Measurements from ENCODE around the gene GADD45G.

The GADD45G gene

DNA sequence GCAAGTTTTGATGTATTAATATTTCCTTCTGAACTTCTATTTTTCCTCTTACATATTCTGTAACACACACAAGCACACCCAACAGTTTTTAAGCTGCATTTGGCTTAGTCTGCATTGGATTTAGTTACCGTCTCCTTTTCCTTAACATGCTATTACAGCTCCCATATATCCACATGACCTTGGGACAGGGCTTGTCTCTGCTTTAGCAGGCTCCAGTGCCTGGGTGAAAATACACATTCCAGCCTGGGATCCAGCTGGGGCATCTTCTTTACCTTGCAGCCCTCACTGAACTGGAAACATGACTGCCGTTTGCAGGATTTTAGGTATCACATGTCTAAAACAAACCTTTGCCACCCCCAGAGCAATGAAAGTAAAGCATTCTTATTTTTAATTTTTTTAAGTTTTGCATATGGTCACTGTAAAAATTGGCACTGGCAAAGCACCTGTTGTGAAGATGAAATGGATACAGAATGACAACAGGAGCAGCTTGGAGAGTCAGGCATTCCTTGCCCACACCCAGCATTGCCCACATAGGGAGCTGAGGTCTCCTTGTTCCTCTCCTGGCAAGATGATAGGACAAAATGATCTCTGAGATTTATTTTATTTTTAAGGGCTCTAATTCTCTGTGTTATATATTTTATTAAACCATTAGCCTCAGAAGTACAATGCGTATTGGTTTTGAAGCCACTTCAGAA, 4.0 kb downstream of the GADD45G start:
- no peak for DNase-seq (ENCODE audit: extremely low read depth in 1 of 2, low read depth in 1 of 2)

- no peak for DNase-seq (ENCODE audit: extremely low read depth in 1 of 2, low read depth in 1 of 2)
These were observed 4.7 kb downstream of the GADD45G start for GRCh38 chr9:89609426-89610006.

GRCh38 chr9:89610391-89610925, 5.6 kb downstream of the GADD45G start:
- no peak for DNase-seq (ENCODE audit: extremely low read depth in 1 of 2, low read depth in 1 of 2)

DNA sequence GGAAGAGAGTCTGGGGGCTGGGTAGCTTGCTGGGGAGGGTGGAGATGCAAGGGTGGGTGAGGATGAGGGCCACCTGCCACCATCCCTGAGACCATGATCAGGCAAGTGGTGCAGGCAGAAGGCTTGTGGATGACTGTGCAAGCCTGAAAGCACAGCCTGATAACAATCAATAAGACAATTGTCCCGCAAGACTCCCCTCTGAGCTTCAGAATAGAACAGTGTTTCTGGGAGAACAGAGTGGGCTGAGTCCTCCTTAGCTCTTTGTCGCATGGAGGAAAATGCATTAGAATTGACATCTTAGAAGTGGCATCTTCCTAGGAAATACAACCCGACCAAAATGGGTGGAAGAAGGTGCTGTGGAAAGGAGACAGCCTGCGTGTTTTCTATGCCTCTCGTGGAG, 6.6 kb downstream of the GADD45G start:
- no peak for DNase-seq (ENCODE audit: extremely low read depth in 1 of 2, low read depth in 1 of 2)

DNA sequence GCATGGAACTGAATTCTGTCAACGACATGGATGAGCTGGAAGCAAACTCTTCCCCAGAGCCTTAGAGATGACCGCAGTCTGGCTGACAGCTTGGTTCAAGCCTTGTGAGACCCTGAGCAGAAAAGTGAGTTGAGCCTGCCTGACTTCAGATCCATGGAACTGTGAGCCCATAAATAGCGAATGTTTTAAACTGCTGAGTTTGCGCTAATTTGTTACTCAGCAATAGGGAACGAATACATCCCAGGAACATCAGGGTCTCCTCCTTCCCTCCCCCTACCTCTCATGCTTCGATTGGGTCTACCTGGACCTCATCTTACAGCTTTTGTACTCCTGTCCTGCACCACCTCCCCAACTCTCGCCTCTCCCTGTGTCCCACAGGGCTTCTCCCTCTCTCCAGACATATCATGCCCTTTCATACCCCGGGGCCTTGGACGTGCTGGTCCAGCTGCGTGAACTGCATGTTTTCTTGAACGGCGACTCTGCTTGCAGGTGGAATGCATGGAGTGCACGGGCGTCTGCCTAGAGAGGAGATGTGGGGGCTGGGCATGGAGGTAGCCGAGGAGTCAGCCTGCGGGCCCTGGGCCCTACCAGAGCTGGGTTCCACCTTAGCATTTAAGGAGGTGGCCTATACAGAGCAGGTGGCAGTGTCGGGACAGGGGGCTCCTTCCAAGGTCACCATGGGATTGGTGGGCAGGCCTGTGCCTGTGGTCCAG, 7.9 kb downstream of the GADD45G start:
- no peak for DNase-seq (ENCODE audit: extremely low read depth in 1 of 2, low read depth in 1 of 2)

DNA sequence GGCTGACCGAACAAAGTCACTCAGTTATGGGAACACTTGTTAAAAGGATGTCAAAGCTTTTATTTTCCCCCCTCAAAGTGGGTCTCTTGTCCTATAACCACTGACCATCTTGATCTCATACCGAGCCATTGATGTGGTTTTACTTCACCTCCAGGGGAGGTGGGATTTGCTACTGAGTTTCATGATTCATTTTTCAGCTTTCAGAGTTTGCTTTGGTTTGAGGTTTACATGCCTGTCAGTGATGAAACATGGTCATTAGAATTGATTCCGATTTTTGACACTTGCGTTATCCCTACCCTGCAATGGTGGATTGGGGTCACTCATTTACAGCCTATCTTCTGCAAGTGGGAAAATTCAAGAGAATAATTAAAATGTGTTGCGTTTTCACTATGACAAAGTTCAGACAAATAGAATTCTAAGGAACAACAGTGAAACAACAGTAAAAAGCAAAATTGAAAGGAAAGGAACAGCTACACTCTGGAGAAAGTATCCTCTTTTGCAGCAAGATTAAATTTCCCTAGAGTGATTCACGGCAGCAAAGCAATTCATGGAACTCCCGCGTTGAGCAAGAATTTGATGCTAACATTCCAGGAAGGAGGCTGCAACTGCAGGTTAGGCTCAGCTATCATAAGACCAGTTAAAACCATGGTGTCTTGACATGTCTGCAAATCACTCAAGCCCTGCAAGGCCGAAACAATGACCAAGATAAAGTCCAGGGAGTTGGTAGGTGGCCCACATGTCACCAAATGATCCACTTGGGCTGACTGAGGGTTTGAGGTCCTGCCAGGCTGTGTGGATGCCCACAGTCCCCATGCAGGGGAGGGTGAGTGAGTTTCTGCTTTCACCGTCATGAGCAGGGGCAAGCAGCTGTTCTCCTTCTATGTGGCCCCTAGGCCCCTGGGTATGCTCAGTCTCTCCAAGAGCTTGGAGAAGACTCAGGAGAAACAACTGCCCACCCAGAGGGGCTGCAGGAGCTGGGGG, 9.4 kb downstream of the GADD45G start:
- no peak for DNase-seq (ENCODE audit: extremely low read depth in 1 of 2, low read depth in 1 of 2)

DNA sequence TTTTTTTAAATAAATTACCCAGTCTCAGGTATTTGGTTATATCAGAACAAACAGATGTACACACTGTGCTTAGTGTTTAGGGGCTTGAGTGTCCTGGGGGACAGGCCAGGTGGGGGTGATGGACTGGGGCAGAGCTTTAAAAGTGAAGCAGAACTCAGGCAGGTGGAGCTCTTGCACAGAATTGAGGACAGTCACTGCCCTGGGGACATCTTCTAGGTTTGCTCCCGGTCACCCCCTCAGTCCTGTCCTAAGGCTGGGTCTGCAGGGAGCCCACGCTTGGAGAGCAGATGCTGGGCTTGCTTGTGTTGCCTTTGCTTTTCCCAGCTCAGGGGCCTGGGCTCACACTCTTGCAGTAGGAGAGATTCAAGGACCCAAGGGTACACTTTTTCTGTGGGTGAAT, 10.8 kb downstream of the GADD45G start:
- no peak for DNase-seq (ENCODE audit: extremely low read depth in 1 of 2, low read depth in 1 of 2)

DNA sequence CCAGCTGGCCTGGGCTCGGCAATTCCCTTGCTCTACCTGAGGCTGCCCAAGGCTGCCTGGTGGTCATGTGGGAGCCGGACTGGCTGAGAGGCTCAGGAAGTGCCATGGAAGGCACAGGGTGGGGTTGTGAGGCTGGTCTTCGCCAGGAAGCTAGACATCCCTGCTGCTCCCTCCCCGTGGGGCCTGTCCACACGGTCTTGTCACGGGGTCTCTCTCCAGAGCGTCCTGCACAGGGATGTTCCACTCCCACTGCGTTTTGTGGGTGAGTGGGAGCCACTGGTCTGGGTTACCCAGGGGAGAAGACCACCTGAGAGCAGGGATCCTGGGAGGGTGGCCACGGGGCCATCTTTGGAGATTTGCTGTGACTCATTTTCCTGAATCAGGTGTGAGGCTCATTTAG, 11.6 kb downstream of the GADD45G start:
- DNase-seq (ENCODE audit: extremely low read depth in 1 of 2, low read depth in 1 of 2): no peak

- DNase-seq (ENCODE audit: extremely low read depth in 1 of 2, low read depth in 1 of 2): no peak
These were observed 13.2 kb downstream of the GADD45G start for GRCh38 chr9:89617978-89618377.

GRCh38 chr9:89619019-89619418, 14.2 kb downstream of the GADD45G start:
- DNase-seq (ENCODE audit: extremely low read depth in 1 of 2, low read depth in 1 of 2): no peak

DNA sequence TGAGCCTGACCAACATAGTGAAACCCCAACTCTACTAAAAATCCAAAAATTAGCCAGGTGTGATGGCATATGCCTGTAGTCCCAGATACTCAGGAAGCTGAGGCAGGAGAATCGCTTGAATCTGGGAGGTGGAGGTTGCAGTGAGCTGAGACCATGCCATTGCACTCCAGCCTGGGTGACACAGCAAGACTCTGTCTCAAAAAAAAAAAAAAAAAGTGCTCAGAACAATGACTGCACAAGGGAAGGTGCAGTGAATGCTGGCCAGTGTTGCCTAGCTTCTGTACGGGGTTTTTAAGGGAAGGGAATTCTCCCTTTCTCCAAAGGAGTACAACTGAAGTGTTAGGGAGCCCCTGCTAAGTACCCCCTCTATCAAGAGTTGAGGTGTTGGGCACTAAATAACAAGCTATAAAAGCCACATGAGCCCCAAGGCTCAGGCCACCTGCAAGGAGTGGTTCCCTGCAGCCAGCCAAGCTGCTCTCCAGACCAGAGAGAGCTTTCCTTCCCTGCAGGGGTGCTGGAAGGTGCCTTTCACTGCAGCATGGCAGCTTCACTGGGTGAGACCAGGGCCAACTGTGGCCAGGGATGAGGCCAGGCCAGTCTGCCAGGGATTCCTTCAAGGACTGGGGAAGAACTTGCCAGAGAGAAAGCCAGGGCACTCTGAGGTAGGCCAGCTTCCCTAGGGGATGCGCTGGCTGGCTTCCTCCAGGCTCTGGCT, 14.8 kb downstream of the GADD45G start:
- DNase-seq (ENCODE audit: extremely low read depth in 1 of 2, low read depth in 1 of 2): no peak

GRCh38 chr9:89621031-89621430, 16.2 kb downstream of the GADD45G start:
- DNase-seq (ENCODE audit: extremely low read depth in 1 of 2, low read depth in 1 of 2): no peak

DNA sequence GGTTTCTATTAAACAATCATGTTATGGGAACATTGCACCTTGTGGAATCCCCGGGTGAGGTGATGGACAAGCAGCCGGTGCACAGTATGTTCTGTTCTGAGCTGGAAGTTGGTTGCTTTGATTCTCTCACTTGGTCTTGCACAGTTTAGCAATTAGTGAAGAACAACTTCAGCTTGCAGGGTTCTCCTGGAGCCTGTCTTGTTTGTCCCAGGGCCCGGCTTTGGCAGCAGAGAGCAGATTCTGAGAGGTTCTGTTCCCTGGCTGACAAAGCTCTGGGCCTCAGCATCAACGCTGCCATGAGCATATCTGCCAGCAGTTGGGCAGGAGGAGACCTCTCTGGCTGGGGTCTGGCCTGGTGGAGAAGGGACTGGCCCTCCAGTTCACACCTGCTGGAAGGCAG, 16.9 kb downstream of the GADD45G start:
- DNase-seq (ENCODE audit: extremely low read depth in 1 of 2, low read depth in 1 of 2): no peak

DNA sequence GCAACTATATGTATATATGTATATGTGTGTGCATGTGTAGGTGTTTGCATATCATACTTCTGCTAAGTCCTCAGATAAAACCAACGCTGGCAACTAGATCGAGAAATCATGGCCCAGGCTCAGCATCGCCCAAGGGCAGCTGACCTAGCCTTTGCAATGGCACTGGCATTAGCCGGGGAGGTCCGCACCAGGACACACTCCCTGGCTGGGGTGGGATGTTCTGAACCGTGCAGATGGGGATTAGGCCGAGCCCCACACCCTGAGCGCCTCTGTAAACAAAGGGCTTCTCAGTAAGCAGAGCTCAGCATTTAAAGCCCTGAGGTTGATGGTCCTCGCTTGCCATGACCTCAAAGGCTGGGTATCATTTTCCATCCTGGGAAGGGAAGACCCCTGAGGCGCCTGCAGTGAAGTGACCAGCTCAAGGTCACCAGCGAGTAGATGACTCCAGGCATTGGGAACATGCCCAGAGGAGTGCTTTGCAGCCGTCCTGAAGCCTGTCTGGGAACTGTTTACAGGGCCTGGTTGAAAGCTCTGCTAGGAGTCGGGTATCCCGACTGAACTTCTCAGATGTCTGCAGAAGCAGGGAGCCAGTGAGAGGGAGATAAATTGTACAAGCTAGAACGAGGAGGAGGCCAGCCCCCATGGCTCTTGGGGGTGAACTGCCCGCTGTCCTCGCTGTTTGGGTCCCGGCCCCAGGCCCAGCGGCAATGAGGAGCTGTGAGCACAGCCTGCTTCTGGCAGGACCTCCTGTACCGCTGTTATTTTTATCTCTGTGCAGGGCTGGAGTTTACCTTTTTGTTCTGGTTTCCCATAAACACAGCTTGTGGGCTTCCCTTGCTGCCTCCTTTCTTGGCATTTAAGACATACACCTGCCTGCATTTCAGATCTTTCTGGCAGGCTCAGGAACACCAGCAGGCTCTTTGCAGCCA, 18.4 kb downstream of the GADD45G start:
- no peak for DNase-seq (ENCODE audit: extremely low read depth in 1 of 2, low read depth in 1 of 2)

DNA sequence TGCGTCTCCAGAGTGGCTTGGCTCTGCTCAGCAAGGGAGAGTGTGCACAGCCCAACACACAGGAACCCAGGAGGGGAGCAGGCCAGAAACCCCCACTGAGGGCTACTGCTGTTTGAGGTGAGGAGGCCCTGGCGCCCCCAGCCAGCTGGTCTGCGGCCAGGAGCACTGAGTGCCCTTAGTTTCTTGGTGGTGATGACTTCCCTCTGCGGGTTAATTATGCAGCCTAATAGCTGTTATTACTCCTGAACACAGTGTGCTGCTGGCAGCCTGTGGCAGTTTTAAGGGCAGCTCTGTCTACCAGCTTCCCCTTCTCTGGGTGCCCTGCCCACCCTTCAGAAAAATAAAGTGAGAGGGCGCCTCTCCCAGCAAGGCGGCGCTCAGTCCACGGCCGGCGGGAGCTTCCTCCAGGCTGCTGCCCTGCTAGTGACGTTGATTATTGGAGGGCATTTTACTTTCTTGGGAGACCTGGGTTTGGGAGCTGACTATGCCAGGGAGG, 19.2 kb downstream of the GADD45G start:
- DNase-seq (ENCODE audit: extremely low read depth in 1 of 2, low read depth in 1 of 2): no peak

DNA sequence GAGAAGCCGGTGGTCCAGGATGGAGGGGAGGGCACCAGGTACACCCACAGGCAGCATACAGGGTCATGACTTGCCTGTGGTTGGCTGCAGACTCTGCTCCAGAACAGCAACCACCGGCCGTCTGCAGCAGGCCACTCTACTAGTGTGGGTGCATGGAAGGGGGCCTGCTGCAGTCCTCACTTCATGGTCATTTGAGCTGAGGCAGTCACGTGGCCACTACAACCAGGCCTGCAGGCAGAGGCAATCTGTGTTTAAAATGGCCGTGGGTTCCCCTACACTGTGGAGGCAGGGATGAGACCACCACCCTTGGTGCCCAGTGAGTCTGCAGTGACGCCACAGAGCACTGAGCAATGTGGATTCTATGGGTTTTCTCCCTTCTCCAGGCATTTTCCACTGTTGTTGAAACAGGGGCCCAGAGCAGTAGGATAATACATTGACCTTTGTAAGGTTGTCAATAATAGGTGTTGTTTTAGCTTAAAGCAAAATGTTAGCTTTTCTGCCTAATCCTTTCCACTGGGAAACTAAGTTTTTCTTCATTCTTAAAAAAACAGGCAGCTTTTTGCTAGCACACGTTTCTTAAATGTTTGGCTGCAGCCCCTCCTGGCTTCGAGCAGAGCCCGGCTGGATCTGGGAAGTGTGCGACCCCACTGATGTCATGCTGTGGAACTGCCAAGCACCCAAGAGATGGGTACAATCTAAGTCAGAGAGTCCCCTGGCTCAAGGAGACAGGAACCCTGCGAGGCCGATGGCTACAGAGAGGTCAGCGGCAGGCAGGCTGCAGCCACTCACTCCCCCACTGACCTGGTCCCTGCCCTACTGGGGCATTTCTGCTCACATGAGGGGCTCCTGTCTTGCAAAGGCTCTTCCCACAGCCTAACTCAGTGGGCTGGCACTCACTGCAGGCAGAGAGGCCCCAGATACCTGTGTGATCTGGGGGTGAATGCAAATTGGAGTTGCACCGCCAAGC, 21.2 kb downstream of the GADD45G start:
- no peak for DNase-seq (ENCODE audit: extremely low read depth in 1 of 2, low read depth in 1 of 2)

DNA sequence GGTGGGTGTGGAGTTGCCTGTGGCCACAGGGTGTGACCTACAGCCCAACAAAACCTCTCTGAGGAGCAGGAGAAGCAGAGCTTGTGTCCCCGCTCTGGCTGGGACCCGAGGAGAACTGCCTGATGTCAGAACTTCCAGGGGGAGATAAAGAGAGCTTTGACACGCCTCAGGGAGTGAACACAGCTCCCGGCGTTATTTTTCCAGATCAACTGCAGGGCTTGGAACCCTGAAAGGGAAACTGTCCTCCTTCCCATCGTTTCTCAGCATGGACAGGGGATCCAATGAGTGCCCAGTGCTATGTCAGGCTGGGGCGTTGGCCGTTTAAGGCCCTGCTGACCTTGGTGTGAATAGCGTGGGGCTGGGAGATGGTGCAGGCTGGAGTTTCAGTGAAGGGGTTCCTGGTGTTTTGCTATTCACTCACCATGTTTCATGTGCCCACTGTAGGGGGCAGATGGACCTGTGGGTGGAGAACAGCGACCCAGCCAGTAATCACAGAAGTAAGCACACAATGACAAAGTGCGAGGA, 22.0 kb downstream of the GADD45G start:
- DNase-seq (ENCODE audit: extremely low read depth in 1 of 2, low read depth in 1 of 2): no peak

- no peak for DNase-seq (ENCODE audit: extremely low read depth in 1 of 2, low read depth in 1 of 2)
These were observed 23.8 kb downstream of the GADD45G start for GRCh38 chr9:89628601-89629000.
